ENCODE measurements around the gene SIAH1. TPM values are rescaled to one million over a fixed set of nuclear protein-coding genes. Genes with fewer than 3 reads are reported as not detected.
A peak's percentile ranks its signal among the peaks of the same experiment; 100 is the strongest.

SIAH1 gene
- total and polyA plus RNA-seq, 9 of the 15 experiments (the other 6 are each of a cell fraction or from before 2014, with no cell fraction given), result 4.1 to 14.3 (median 12.5) TPM

- no peak for TF ChIP-seq ZBTB40 (IDR thresholded peaks at IDR 0.05)
- TF ChIP-seq ZBTB40 (CRISPR knock-in tag; IDR thresholded peaks at IDR 0.05), result no peak
- no peak for TF ChIP-seq ZNF561 (CRISPR knock-in tag; conservative IDR thresholded peaks at IDR 0.05)
- TF ChIP-seq CLOCK (CRISPR knock-in tag; IDR thresholded peaks at IDR 0.05; ENCODE audit: borderline replicate concordance), result no peak
- TF ChIP-seq BMI1 (IDR thresholded peaks at IDR 0.05; ENCODE audit: low read length), result no peak
- no peak for TF ChIP-seq SIN3B (IDR thresholded peaks at IDR 0.05; ENCODE audit: low read depth)
- TF ChIP-seq DNMT1 (IDR thresholded peaks at IDR 0.05), result no peak
- TF ChIP-seq SIX5 (IDR thresholded peaks at IDR 0.05; ENCODE audit: borderline replicate concordance in 1 of 2, insufficient read depth in 1 of 2, low read depth in 1 of 2, low read length in 2 of 2), result no peak
- no peak for TF ChIP-seq PREB (CRISPR knock-in tag; IDR thresholded peaks at IDR 0.05)
- TF ChIP-seq MLLT1 (IDR thresholded peaks at IDR 0.05), result 0 out of 4 replicates have a peak, but pooled peaks of 1 of the 2 experiments have one; percentile 31
- TF ChIP-seq SMARCA5 (IDR thresholded peaks at IDR 0.05), result no peak
Measured at GRCh38 chr16:48317614-48318315, 67.4 kb downstream of the SIAH1 start (continued).

Data from K562 (cell line).